Dermis microvascular lymphatic vessel endothelial cell (primary cell): ENCODE data around the gene PFKL. TPM values are rescaled to one million over a fixed set of nuclear protein-coding genes. Genes with fewer than 3 reads are reported as not detected.
"Not testable (repeated sequence)": the region's sequence is repeated elsewhere in the genome, so short reads cannot be mapped to it uniquely, and the experiment has no call there.

ENCODE experiments used
- DNase-seq, 2 donors: peaks; one replicate each; pipeline versions ENCODE4 v3.0.0 to v3.0.0-alpha.2; 2010; ENCODE audit warnings: low read depth in 2 of 2
- total RNA-seq: library from RNA; depleted of rRNA; stranded (reverse); fragments of >200 nt; gene quantifications from 2 replicates; pipeline ENCODE4 v1.2.1, GENCODE V29; 2014

Gene PFKL
- total RNA-seq, 1 donor from 2014 or later: 240 TPM

DNA sequence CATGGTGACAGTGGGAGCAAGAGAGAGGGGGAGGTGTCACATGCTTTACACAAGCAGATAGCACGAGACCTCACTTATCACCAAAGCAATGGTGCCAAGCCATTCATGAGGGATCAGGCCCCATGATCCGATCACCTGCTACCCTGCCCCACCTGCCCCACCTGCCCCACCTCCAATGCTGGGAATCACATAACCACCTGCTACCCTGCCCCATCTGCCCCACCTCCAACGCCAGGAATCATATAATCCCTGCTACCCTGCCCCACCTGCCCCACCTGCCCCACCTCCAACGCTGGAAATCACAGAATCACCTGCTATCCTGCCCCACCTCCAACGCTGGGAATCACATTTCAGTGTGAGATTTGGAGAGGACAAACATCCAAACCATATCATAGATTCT is 24.8 kb upstream of the PFKL start:
- no peak for DNase-seq

DNA sequence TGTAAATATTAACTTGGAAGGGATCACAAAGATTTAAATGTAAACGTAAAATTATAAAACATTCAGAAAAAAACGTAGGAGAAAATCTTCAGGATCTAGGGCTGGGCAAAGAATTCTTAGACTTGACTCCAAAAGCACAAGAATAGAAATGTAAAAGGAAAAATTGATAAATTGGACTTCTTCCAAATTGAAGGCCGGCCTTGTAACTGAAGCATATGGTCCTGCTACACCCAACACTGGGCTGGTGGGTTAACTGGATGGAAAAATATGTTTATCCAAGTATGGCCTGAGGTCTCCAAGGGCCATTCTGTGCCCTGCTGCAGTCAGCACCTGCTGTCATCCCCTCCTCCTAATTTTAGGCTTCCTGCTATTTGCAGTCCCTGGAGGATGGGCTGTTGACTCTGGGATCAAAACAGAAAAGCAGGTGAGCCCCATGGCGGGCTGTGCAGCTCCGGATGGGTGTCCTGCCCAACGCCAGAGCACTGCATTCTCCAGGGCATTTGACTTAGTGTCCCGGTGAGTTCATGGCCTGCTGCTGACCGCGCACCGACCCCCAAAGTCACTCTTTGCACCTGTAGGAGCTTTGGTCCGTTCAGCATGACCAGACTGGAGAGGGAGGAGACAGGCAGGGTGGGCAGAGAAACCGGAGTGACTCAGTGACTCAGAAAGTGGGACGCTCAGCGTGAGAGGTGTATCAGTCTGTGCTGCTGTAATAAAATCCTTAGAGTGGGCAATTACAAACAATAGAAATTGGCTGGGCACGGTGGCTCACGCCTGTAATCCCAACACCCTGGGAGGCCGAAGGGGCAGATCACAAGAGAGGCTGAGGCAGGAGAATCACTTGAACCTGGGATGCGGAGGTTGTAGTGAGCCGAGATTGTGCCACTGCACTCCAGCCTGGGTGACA is 20.2 kb upstream of the PFKL start:
- no peak for DNase-seq

DNA sequence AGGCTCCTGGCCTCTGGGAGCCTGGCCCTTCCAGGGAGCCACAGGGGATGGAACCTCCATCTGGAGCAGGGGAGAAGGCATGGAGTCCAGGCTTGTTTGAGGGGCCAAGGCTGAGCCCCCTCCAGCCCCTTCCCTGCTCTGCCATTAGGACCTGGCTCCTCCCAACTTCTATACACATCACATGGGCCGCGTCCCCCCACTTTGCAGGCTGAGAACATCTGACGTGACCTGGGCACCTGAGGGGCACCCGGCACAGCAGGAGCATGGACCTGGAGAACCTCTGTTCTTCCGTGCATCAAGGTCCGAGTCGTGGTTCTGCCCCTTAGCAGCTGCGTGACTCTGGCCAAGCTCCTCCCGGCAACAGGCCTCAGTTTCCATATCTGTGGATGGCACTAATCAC is 18.1 kb upstream of the PFKL start:
- DNase-seq: no peak

DNA sequence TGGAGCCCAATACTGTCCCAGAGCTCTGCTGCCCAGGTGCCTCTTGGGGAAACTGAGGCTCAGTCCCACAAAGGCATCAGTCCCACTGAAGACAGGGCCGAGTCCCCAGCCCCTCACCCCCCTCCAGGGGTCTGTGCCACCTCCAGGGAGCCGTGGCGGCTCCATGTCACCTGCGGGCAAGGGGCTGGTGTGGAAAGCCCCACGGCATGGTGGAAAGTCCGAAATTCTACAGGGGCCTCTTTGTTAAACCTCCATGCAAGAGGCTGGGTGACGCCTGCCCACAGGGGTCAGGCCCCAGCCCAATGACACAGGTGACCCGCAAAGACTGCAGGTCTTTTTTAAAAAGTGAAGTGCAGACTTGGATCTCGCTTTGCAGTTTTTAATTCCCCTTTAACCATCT is 17.5 kb upstream of the PFKL start:
- no peak for DNase-seq

DNA sequence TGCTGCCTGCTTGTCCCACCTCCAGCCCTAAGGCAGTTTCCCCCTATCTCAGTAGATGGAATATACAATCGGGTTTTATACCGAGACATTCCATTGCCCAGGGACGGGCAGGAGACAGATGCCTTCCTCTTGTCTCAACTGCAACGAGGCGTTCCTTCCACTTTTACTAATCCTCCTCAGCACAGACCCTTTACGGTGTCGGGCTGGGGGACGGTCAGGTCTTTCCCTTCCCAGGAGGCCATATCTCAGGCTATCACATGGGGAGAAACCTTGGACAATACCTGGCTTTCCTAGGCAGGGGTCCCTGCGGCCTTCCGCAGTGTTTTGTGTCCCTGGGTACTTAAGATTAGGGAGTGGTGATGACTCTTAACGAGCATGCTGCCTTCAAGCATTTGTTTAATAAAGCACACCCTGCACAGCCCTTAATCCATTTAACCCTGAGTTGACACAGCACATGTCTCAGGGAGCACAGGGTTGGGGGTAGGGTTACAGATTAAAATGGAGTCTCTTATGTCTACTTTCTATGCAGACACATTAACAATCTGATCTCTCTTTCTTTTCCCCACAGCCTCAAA is 16.6 kb upstream of the PFKL start:
- not testable (repeated sequence) for DNase-seq

DNA sequence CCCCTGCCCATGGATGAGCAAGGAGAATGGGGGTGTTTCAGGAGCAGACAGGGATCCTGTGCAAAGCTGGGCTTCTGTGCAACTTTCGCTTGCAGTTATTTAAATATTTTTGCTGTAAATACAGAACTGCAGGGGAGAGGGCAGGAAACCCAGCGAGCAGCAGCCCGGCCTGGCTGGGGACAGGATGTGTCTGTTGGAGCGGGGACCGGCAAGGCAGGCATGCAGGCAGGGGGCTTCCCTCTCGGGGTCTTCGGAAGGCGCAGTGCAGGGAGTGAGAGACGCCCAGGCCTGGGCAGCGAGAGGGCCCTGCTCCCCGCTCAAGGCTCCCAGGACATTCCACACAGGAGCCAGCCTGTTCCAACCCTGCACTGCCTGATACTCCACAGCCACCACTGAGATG is 15.9 kb upstream of the PFKL start:
- no peak for DNase-seq

DNA sequence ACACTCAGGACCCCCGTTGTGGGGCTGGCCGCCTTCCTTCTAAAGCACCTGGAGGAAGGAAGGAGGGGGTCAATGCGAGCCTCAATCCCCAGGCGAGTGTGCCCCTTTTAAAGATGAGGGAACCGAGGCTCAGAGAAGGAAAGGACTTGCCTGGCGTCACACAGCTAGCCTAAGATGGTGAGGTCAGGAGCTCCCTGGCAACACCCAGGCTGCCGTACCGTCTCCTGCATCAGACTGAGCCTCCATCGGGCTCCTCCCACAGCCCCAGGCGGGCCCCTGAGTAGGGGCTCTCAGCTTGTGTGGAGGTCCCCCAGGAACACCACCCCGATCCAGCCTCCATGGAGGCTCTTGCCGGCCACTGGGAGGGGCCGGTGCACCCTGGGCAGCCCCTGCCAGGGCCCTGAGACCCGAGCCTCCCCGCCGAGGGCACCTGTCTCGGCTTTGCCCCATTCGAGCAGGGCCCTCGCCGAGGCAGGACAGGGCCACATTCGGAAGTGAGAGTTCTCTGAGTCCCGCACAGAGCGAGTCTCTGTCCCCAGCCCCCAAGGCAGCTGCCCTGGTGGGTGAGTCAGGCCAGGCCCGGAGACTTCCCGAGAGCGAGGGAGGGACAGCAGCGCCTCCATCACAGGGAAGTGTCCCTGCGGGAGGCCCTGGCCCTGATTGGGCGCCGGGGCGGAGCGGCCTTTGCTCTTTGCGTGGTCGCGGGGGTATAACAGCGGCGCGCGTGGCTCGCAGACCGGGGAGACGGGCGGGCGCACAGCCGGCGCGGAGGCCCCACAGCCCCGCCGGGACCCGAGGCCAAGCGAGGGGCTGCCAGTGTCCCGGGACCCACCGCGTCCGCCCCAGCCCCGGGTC is 14.5 kb upstream of the PFKL start, which contains the start of gene AIRE:
TSS of gene AIRE (plus strand) at position 739 of the 855 bp plus-strand sequence. CDS start 131 bp downstream, outside the sequence.
- DNase-seq: no peak

DNA sequence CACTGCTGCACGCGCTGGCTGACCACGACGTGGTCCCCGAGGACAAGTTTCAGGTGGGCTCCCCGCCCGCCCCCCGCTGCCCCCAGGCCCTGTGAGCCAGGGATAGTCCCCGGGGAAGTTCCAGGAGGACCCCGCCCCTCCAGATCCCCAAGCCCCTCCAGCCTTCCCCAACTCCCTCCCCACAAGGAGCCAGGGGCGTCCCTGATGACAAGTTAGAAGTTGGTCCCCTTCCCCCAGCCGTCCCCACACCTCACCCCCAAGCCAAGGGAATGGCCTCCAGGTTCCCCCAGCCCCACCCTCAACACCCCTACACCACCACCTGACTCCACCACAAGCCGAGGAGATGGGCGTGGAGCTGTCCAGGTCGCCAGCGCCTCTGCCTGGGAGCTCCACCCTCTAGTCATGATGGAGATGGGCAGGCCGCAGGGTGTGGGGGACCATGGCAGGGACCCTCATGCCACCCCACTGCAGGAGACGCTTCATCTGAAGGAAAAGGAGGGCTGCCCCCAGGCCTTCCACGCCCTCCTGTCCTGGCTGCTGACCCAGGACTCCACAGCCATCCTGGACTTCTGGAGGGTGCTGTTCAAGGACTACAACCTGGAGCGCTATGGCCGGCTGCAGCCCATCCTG is 13.7 kb upstream of the PFKL start:
- DNase-seq: no peak

DNA sequence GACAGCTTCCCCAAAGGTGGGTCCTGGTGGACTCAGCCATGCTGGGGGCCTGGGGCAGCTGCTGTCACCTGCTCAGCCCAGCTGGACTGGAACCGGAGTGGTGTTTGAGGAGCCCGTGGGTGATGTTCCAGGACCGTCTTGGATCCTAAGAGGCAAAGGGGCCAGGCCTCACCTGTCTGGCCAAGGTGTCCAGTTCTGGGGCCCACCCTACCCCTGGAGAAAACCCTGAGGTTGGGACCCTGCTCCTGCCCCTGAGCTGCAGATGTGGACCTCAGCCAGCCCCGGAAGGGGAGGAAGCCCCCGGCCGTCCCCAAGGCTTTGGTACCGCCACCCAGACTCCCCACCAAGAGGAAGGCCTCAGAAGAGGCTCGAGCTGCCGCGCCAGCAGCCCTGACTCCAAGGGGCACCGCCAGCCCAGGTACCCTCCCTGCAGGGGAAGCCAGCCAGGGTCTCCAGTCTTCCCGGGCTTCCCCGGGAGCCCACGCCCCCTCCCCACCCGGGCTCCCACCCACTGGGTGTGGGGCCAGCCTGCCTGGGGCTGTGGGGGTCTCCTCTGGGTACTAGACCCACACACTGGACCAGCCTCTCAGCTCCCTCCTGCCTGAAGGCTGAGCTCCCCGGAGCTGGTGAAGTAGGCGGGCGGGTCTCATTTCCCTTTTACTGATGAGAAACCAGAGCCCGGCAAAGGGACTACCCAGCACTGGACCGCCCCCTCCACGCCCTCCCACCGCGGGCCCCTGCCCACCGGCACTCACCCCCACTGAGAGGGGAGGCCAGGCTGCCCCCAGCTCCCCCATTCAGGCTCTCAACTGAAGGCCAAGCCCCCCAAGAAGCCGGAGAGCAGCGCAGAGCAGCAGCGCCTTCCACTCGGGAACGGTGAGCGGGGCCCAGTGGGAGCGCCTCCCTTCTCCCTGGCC is 12.9 kb upstream of the PFKL start:
- no peak for DNase-seq

DNA sequence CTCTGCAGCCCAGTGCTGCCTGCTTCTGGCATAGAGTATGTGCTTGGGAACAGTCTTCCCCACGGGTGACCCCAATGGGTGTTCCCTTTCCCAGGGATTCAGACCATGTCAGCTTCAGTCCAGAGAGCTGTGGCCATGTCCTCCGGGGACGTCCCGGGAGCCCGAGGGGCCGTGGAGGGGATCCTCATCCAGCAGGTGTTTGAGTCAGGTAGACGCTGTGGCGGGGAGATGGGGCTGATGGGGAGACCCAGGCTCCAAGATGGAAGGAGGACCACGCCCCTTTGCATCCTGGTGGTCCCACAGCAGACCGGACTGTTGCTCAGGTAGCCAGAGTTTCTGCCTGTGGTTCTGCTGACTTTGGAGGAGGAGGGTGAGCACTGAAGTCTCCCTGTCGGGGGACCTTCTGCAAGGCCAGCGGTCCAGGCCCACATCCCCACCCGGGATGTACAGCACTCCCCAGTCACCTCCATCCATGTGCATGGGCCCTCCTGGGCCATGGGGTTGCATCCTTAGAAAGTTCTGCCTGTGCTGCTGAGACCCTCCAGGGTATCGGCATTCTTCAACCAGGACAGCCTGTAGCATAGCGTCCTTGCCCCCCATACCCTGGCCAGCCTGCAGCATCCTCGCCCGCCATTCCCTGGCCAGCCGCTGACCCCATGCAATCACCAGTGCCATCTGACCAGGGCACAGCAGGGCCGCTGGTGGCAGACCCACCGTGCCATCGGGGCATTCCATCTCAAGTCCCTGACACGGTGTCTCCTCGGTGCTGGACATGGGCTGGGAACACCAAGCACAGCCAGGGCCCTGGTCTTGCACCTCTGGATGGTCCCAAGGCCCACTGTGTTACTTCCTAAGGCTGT is 11.4 kb upstream of the PFKL start:
- no peak for DNase-seq

DNA sequence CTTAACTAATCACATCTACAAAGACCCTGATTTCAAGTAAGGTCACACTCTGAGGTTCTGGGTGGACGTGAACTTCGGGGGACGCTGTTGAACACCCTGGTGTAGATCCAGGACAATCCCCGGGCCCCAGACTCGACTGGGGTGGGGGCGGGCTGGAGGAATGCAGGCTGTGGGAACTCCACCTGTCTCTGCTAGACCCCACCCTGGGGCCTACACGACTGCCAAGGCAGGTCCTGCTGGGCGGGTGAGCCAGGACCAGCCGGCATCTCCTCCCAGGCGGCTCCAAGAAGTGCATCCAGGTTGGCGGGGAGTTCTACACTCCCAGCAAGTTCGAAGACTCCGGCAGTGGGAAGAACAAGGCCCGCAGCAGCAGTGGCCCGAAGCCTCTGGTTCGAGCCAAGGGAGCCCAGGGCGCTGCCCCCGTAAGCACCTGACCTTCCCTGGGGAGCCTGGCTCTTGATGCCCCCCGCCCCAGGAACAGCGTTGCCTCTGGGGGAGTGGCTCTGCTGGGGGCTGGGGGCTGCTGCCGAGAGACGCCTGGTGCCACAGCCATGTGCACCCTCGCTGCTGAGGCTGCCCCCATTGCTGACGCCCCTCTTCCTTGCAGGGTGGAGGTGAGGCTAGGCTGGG is 10.4 kb upstream of the PFKL start:
- DNase-seq: no peak

DNA sequence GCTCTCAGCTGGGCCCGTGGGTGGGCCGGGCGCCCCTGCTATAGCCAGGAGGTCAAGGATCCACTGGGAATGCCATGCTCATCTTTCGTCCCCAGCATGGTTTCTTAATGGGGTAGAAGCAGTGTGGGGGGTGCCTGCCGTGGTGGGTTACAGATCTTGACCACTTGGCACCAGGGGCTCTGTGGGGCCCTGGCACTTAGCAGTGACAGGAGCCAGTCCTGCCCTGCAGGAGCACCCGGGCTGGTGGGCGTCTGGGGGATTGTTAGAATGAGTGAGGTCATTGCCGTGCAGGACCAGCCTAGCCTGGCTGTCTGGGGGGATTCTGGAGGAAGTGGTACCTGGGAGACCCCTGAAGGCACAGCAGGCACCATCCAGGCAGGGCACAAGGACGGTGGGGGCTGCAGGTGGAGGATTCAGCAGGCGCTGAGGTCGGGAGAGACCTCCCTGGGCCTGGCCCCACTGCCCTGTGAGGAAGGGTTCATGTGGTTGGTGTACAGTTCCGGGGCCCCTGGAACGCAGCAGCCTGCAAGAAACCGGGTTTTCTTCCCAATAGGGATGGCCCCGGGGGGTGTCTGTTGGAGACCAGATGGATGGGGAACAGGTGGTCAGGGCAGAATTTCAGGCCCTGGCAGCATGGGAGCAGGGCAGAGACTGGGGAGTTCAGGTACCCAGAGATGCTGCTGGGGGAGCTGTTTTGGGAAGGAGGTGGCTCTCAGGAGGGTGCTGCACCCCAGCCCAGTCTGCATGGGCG is 9.4 kb upstream of the PFKL start:
- DNase-seq: no peak

DNA sequence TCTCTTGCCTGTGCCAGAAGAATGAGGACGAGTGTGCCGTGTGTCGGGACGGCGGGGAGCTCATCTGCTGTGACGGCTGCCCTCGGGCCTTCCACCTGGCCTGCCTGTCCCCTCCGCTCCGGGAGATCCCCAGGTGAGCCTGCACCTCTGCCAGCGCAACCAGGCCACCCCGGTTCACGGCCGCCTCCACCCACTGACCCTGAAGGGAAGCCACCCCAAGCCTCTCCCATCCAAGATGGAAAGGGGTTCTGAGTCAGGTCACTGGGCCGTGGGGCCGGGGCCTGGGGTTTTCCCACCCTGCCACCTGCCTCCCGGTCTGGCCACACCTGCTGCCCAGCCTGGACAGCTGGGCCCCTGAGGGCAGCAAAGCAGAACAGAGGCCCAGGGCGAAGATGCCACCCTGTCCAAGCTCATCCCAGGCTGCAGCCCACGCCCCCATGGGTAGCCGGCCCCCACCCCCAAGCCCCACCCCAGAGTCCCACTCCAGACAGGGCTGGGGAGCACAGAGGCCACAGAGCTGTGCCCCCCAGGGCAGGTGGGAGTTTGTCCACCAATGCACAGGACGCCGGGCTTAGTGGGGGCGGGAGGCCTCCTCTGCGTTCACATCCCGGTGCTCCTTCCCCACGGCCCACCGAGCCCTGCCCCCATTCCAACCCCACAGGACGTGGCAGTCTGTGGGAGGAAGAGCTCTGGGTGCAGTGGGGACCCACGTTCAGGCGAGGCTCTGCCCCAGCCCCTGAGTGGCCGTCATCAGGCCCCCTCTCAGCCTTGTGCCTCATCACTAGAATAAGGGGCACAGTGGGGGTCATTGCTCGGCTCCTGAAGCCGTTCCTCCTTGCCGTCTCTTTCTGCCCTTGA is 8.5 kb upstream of the PFKL start:
- DNase-seq: no peak

DNA sequence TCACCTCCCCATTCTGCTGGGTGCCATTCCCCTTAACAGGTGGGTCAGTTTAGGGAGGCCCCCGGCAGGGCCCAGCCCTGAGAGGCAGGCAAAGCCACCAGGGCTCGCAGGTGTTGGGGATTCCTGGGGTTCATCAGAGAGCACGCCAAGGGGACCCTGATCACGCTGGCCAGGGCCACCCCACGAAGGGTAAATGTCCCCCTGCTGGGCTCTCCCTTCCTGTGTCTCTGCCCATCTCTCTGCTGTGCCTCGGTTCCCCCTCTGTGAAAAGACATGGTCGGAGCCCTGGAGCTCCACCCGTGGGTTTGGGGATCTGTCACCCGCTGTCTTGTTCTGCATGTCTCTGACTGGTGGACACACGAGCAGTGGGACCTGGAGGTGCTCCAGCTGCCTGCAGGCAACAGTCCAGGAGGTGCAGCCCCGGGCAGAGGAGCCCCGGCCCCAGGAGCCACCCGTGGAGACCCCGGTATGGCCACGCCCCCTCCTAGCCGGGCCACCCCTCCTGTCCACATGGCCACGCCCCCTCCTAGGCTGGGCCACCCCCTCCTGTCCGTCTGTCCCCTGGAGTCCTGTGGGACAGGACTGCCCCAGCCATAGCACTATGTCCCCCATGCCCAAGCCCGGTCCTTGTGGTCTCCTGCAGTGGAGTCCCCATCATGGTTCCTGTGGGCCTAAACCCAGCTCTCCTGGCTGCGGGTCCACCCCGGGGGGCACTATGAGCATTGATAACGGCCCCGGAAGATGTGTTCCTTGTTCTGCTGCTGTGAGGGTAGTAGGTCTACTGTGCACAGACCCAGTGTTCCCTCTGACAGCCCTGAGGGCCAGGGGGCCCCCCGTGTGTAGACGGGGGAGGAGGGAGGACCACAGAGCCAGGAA is 7.7 kb upstream of the PFKL start:
- no peak for DNase-seq

DNA sequence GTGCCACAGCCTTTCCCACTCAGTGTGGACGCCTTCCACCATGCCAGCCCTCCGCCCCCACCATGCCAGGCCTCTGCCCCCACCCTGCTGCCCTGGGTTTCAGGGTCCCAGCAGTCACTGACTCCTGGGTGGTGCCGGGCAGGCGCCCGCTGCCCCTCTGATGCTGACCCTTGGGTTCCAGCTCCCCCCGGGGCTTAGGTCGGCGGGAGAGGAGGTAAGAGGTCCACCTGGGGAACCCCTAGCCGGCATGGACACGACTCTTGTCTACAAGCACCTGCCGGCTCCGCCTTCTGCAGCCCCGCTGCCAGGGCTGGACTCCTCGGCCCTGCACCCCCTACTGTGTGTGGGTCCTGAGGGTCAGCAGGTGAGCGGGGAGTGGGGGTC is 7.0 kb upstream of the PFKL start:
- no peak for DNase-seq

DNA sequence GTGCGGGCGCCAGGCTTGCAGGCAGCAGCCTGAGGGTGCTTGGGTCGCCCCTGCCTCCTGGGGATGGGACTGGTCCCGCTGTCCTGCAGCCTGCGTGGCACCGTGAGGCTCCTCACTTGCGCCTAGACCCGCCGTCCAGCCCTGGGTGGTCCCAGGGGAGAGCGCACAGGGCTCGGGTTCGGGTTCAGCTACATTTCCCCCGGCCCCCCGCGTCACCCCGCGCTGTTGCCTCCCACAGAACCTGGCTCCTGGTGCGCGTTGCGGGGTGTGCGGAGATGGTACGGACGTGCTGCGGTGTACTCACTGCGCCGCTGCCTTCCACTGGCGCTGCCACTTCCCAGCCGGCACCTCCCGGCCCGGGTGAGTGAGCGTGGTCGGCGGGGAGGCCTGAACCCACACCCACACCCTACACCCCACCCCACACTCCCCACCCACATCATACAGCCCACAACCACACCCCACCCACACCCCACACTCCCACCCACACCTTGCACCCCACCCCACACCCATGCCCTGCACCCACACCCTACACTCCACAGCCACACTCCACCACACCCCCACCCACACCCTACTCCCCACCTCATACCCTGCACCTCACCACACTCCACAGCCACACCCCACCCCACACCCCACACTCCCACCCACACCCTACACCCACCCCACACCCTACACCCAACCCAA is 6.2 kb upstream of the PFKL start:
- no peak for DNase-seq
